ENCODE data around the gene RANBP17. TPM values are rescaled to one million over a fixed set of nuclear protein-coding genes. Genes with fewer than 3 reads are reported as not detected.

The RANBP17 gene
- total and polyA plus RNA-seq, 2 donors (not counting 1 experiment from before 2014, with no cell fraction given): not detected

GRCh38 chr5:170857066-170857465 is 4.8 kb upstream of the RANBP17 start:
- Histone ChIP-seq H3K36me3 (replicated peaks in 1 of 2; ENCODE audit: control extremely low read depth in 1 of 2, control insufficient read depth in 1 of 2, extremely low read depth in 1 of 2, insufficient read depth in 2 of 2, low read length in 1 of 2) (no peaks in the 10 kb centered on the region), H4K20me1 (ENCODE audit: control insufficient read depth, insufficient read depth, low read length, poor library complexity, severe bottlenecking) (no peaks in the 10 kb centered on the region), H3K27ac (ENCODE audit: low read length in 2 of 2) (no peak overlapping the region), H3K79me2 (ENCODE audit: control insufficient read depth, insufficient read depth, low read length) (no peaks in the 10 kb centered on the region), H3K4me1 (ENCODE audit: control insufficient read depth in 2 of 2, insufficient read depth in 2 of 2, low read length in 2 of 2) (no peaks in the 10 kb centered on the region), H3K4me3 (ENCODE audit: control extremely low read depth in 1 of 5, extremely low read depth in 1 of 5, insufficient read depth in 1 of 5, low read depth in 2 of 5, low read length in 4 of 5) (no peak overlapping the region), H3K4me2 (replicated peaks; ENCODE audit: low read depth, low read length, poor library complexity, severe bottlenecking) (no peak overlapping the region), H3K9me3 (ENCODE audit: control extremely low read depth in 1 of 3, control insufficient read depth in 2 of 3, insufficient read depth in 1 of 3, low read length in 2 of 3) (peaks cover 7 to 13% (median 10%) of the 10 kb centered on the region in 3 donors), H3K27me3 (replicated peaks in 1 of 4; ENCODE audit: control extremely low read depth in 1 of 4, control insufficient read depth in 3 of 4, insufficient read depth in 4 of 4, low read length in 3 of 4) (peaks cover 0 to 3% (median 0%) of the 10 kb centered on the region in 4 experiments), H3K9ac (ENCODE audit: low read length) (no peak overlapping the region), H2AFZ (ENCODE audit: insufficient read depth, low read depth, low read length, poor library complexity, severe bottlenecking) (no peak overlapping the region)
- WGBS (ENCODE audit: insufficient coverage): no CpG with 5 or more reads among the region's 2 CpGs
- CTCF ChIA-PET: no interaction called here
- H3K27me3 Mint-ChIP-seq: peaks cover 21% of the 10 kb centered on the region
- no peak overlapping the region for H3K4me3 Mint-ChIP-seq
- POLR2A ChIA-PET: no interaction called here
- no peak overlapping the region for H3K27ac Mint-ChIP-seq
- peaks cover 12% of the 10 kb centered on the region for H3K9me3 Mint-ChIP-seq (ENCODE audit: insufficient read depth)
- no peaks in the 10 kb centered on the region for H3K4me1 Mint-ChIP-seq
- TF ChIP-seq CTCF (IDR thresholded peaks at IDR 0.05): no peak
- no peak for TF ChIP-seq EZH2 (IDR thresholded peaks at IDR 0.05; ENCODE audit: borderline replicate concordance, insufficient read depth, low read depth, low read length, poor library complexity, severe bottlenecking)
- ATAC-seq (ENCODE audit: low read depth) (no peak), DNase-seq (no peak)
- intact Hi-C loops (cut with micrococcal nuclease): no loop called here

GRCh38 chr5:170860415-170860814 is 1.4 kb upstream of the RANBP17 start:
- H3K79me2 ChIP-seq (ENCODE audit: control insufficient read depth, insufficient read depth, low read length): no peaks in the 10 kb centered on the region
- H4K20me1 ChIP-seq (ENCODE audit: control insufficient read depth, insufficient read depth, low read length, poor library complexity, severe bottlenecking): no peaks in the 10 kb centered on the region
- peaks cover 14% of the 10 kb centered on the region for H3K9me3 Mint-ChIP-seq (ENCODE audit: insufficient read depth)
- no peak for TF ChIP-seq EZH2 (IDR thresholded peaks at IDR 0.05; ENCODE audit: borderline replicate concordance, insufficient read depth, low read depth, low read length, poor library complexity, severe bottlenecking)
- no peak for TF ChIP-seq CTCF (IDR thresholded peaks at IDR 0.05)
- peaks cover 0 to 15% (median 7%) of the 10 kb centered on the region in 4 experiments for H3K27me3 ChIP-seq (replicated peaks in 1 of 4; ENCODE audit: control extremely low read depth in 1 of 4, control insufficient read depth in 3 of 4, insufficient read depth in 4 of 4, low read length in 3 of 4)
- H3K4me2 ChIP-seq (replicated peaks; ENCODE audit: low read depth, low read length, poor library complexity, severe bottlenecking): no peak overlapping the region
- no peak for ATAC-seq (ENCODE audit: low read depth)
- no peak overlapping the region for H3K9ac ChIP-seq (ENCODE audit: low read length)
- no peak overlapping the region for H3K27ac ChIP-seq (ENCODE audit: low read length in 2 of 2)
- CTCF ChIA-PET: no interaction called here
- intact Hi-C loops (cut with micrococcal nuclease): no loop called here
- H2AFZ ChIP-seq (ENCODE audit: insufficient read depth, low read depth, low read length, poor library complexity, severe bottlenecking): no peak overlapping the region
- no peaks in the 10 kb centered on the region for H3K36me3 ChIP-seq (replicated peaks in 1 of 2; ENCODE audit: control extremely low read depth in 1 of 2, control insufficient read depth in 1 of 2, extremely low read depth in 1 of 2, insufficient read depth in 2 of 2, low read length in 1 of 2)
- POLR2A ChIA-PET: no interaction called here
- peaks cover 0 to 3% of the 10 kb centered on the region in 2 donors for H3K4me1 ChIP-seq (ENCODE audit: control insufficient read depth in 2 of 2, insufficient read depth in 2 of 2, low read length in 2 of 2)
- no peak overlapping the region for H3K27ac Mint-ChIP-seq
- peaks cover 2% of the 10 kb centered on the region for H3K4me1 Mint-ChIP-seq
- H3K27me3 Mint-ChIP-seq: peaks cover 44% of the 10 kb centered on the region
- no peak overlapping the region for H3K4me3 Mint-ChIP-seq
- no peak overlapping the region for H3K4me3 ChIP-seq (ENCODE audit: control extremely low read depth in 1 of 5, extremely low read depth in 1 of 5, insufficient read depth in 1 of 5, low read depth in 2 of 5, low read length in 4 of 5)
- no peak for DNase-seq
- H3K9me3 ChIP-seq (ENCODE audit: control extremely low read depth in 1 of 3, control insufficient read depth in 2 of 3, insufficient read depth in 1 of 3, low read length in 2 of 3): peaks cover 7 to 14% (median 10%) of the 10 kb centered on the region in 3 donors
